ENCODE measurements around the gene C1QTNF2.

C1QTNF2 gene

GRCh38 chr5:160318409-160318808, 52.0 kb downstream of the C1QTNF2 start:
- no peaks in the 10 kb centered on the region for H3K79me2 ChIP-seq
- TF ChIP-seq CTCF (IDR thresholded peaks at IDR 0.05), result no peak

GRCh38 chr5:160317434-160317833, 53.0 kb downstream of the C1QTNF2 start:
- H3K9me3 ChIP-seq (ENCODE audit: control insufficient read depth, low read length), result no peaks in the 10 kb centered on the region
- H3K27ac ChIP-seq, result no peak overlapping the region
- no peak overlapping the region for H3K9ac ChIP-seq
- no peaks in the 10 kb centered on the region for H3K36me3 ChIP-seq (ENCODE audit: control insufficient read depth, insufficient read depth, low read length)
- H3K4me2 ChIP-seq (ENCODE audit: low read length), result no peak overlapping the region
- no peaks in the 10 kb centered on the region for H3K79me2 ChIP-seq
- H3K27me3 ChIP-seq (ENCODE audit: control insufficient read depth, insufficient read depth, low read length), result no peaks in the 10 kb centered on the region
- no peak overlapping the region for H3K4me3 ChIP-seq (ENCODE audit: low read depth, low read length)
- TF ChIP-seq CTCF (IDR thresholded peaks at IDR 0.05), result no peak
- H3K4me1 ChIP-seq, result no peaks in the 10 kb centered on the region
- no peak overlapping the region for H2AFZ ChIP-seq

More at GRCh38 chr5:160318409-160318808, 52.0 kb downstream of the C1QTNF2 start:
- no peaks in the 10 kb centered on the region for H3K36me3 ChIP-seq (ENCODE audit: control insufficient read depth, insufficient read depth, low read length)
- no peak overlapping the region for H2AFZ ChIP-seq
- H3K4me2 ChIP-seq (ENCODE audit: low read length), result no peak overlapping the region
- no peaks in the 10 kb centered on the region for H3K27me3 ChIP-seq (ENCODE audit: control insufficient read depth, insufficient read depth, low read length)
- no peaks in the 10 kb centered on the region for H3K4me1 ChIP-seq
- no peak overlapping the region for H3K9ac ChIP-seq
- no peaks in the 10 kb centered on the region for H3K9me3 ChIP-seq (ENCODE audit: control insufficient read depth, low read length)
- H3K27ac ChIP-seq, result no peak overlapping the region
- H3K4me3 ChIP-seq (ENCODE audit: low read depth, low read length), result no peak overlapping the region

- H3K4me3 ChIP-seq (ENCODE audit: low read depth, low read length), result no peak overlapping the region
- no peaks in the 10 kb centered on the region for H3K27me3 ChIP-seq (ENCODE audit: control insufficient read depth, insufficient read depth, low read length)
- H2AFZ ChIP-seq, result no peak overlapping the region
- no peak overlapping the region for H3K9ac ChIP-seq
- no peaks in the 10 kb centered on the region for H3K79me2 ChIP-seq
- no peaks in the 10 kb centered on the region for H3K36me3 ChIP-seq (ENCODE audit: control insufficient read depth, insufficient read depth, low read length)
- no peak for TF ChIP-seq CTCF (IDR thresholded peaks at IDR 0.05)
- no peaks in the 10 kb centered on the region for H3K4me1 ChIP-seq
- H3K27ac ChIP-seq, result no peak overlapping the region
- no peak overlapping the region for H3K4me2 ChIP-seq (ENCODE audit: low read length)
- no peaks in the 10 kb centered on the region for H3K9me3 ChIP-seq (ENCODE audit: control insufficient read depth, low read length)
These were observed 54.5 kb downstream of the C1QTNF2 start for GRCh38 chr5:160315968-160316367.

GRCh38 chr5:160312960-160313727, 57.3 kb downstream of the C1QTNF2 start:
- TF ChIP-seq CTCF (IDR thresholded peaks at IDR 0.05), result no peak
- Histone ChIP-seq H3K27me3 (ENCODE audit: control insufficient read depth, insufficient read depth, low read length) (no peaks in the 10 kb centered on the region), H3K36me3 (ENCODE audit: control insufficient read depth, insufficient read depth, low read length) (no peaks in the 10 kb centered on the region), H2AFZ (peak overlapping the region; percentile 67), H3K4me3 (ENCODE audit: low read depth, low read length) (peak overlapping the region; percentile 39), H3K9ac (no peak overlapping the region), H3K79me2 (no peaks in the 10 kb centered on the region), H3K9me3 (ENCODE audit: control insufficient read depth, low read length) (no peaks in the 10 kb centered on the region), H3K4me2 (ENCODE audit: low read length) (peak overlapping the region; percentile 71), H3K4me1 (no peaks in the 10 kb centered on the region), H3K27ac (no peak overlapping the region)

All from parathyroid adenoma (tissue), 2 donors.